Measurements from ENCODE around the gene ARHGEF28. TPM values are rescaled to one million over a fixed set of nuclear protein-coding genes. Genes with fewer than 3 reads are reported as not detected.

ARHGEF28 gene
- total RNA-seq, 2 experiments from 2014 or later: not detected

GRCh38 chr5:73670731-73671130, 44.7 kb downstream of the ARHGEF28 start:
- no peak overlapping the region for H3K4me3 Mint-ChIP-seq
- H3K27me3 Mint-ChIP-seq: peaks cover 22% of the 10 kb centered on the region
- no peaks in the 10 kb centered on the region for H3K4me1 Mint-ChIP-seq
- H3K27ac Mint-ChIP-seq: no peak overlapping the region
- ChIA-PET POLR2A (no interaction called here), CTCF (no interaction called here)
- no peaks in the 10 kb centered on the region for H3K36me3 Mint-ChIP-seq (ENCODE audit: low read depth)
- no peak for DNase-seq
- H3K9me3 Mint-ChIP-seq: no peaks in the 10 kb centered on the region

DNA sequence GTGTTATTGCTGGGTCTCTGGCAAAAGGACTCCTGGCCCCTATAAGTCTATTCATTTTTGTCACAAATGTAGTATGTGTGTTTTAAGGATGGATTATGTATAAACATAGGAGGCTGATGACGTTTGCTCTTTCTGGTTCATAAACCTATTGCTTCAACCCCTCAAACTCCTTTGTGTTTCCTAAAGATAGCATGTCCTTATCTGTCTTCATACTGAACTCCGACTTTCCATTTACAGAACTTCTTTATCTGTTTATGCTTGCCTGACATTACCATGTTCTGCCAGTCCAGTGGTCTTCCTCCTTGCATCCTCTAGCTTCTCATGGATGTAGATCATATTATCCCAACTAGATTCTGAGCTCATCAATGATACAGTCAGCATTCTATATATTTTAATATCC, 46.1 kb downstream of the ARHGEF28 start:
- CTCF ChIA-PET: no interaction called here

DNA sequence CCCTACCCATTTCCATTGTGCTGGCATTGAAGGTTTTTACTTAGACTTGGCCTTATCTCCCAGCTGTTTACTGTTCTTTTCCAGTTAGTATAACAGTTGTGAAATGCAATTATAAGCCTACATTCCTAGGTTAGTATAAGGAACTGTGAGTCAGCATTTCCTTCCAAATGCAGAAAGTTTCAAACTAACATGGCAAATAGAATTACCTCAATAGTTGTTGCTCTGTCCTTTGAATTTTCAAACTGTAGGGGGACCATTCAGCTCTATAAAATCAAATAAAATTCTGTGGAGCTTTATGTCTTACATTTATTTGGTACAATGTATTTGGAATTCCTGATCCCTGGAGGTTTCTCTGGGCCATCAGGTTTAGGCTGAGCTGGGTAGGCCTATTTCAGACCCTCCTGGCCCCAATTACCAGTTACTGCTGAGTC, 47.2 kb downstream of the ARHGEF28 start:
- Mint-ChIP-seq H3K4me1 (no peaks in the 10 kb centered on the region), H3K36me3 (ENCODE audit: low read depth) (no peaks in the 10 kb centered on the region), H3K27ac (no peak overlapping the region), H3K9me3 (no peaks in the 10 kb centered on the region), H3K4me3 (no peak overlapping the region), H3K27me3 (peaks cover 14% of the 10 kb centered on the region)
- DNase-seq: no peak
- ChIA-PET POLR2A (no interaction called here), CTCF (no interaction called here)

More for the DNA sequence above, 46.1 kb downstream of the ARHGEF28 start:
- DNase-seq: no peak
- POLR2A ChIA-PET: no interaction called here
- H3K27me3 Mint-ChIP-seq: peaks cover 19% of the 10 kb centered on the region
- H3K27ac Mint-ChIP-seq: no peak overlapping the region
- no peaks in the 10 kb centered on the region for H3K36me3 Mint-ChIP-seq (ENCODE audit: low read depth)
- no peak overlapping the region for H3K4me3 Mint-ChIP-seq
- H3K9me3 Mint-ChIP-seq: no peaks in the 10 kb centered on the region
- H3K4me1 Mint-ChIP-seq: no peaks in the 10 kb centered on the region

- Mint-ChIP-seq H3K9me3 (no peaks in the 10 kb centered on the region), H3K4me3 (no peak overlapping the region), H3K27me3 (peaks cover 9% of the 10 kb centered on the region), H3K36me3 (ENCODE audit: low read depth) (no peaks in the 10 kb centered on the region), H3K4me1 (no peaks in the 10 kb centered on the region), H3K27ac (no peak overlapping the region)
- POLR2A ChIA-PET: no interaction called here
- CTCF ChIA-PET: no interaction called here
- DNase-seq: no peak
Observed at GRCh38 chr5:73674669-73675004, 48.6 kb downstream of the ARHGEF28 start.

DNA sequence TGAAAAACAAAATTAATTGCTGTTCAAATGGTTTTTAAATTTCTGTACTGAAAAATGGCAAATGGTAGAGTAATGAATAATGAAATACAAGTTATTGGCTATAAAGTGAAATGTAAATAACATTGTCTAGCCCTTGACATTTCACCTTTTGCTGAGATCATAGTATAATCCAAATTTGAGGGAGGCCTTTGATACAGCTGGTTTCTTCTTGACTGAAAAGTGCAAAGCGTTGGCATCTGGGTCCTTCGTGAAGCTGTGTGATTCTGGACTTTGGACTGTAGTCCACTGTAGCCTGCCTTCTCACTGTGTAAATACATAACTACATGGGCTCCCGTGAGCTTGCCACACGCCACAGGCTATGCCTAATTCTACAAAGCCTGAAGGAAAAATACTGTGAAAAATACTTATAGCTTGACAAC, 52.3 kb downstream of the ARHGEF28 start:
- H3K4me1 Mint-ChIP-seq: no peaks in the 10 kb centered on the region
- ChIA-PET POLR2A (no interaction called here), CTCF (no interaction called here)
- H3K27ac Mint-ChIP-seq: no peak overlapping the region
- no peak for DNase-seq
- H3K9me3 Mint-ChIP-seq: no peaks in the 10 kb centered on the region
- H3K4me3 Mint-ChIP-seq: no peak overlapping the region
- H3K27me3 Mint-ChIP-seq: peaks cover 1% of the 10 kb centered on the region
- no peaks in the 10 kb centered on the region for H3K36me3 Mint-ChIP-seq (ENCODE audit: low read depth)

GRCh38 chr5:73678807-73679206, 52.8 kb downstream of the ARHGEF28 start:
- no peak overlapping the region for H3K27ac Mint-ChIP-seq
- DNase-seq: no peak
- H3K27me3 Mint-ChIP-seq: peaks cover 1% of the 10 kb centered on the region
- POLR2A ChIA-PET: no interaction called here
- H3K4me1 Mint-ChIP-seq: no peaks in the 10 kb centered on the region
- CTCF ChIA-PET: no interaction called here
- H3K9me3 Mint-ChIP-seq: no peaks in the 10 kb centered on the region
- H3K4me3 Mint-ChIP-seq: no peak overlapping the region
- no peaks in the 10 kb centered on the region for H3K36me3 Mint-ChIP-seq (ENCODE audit: low read depth)

DNA sequence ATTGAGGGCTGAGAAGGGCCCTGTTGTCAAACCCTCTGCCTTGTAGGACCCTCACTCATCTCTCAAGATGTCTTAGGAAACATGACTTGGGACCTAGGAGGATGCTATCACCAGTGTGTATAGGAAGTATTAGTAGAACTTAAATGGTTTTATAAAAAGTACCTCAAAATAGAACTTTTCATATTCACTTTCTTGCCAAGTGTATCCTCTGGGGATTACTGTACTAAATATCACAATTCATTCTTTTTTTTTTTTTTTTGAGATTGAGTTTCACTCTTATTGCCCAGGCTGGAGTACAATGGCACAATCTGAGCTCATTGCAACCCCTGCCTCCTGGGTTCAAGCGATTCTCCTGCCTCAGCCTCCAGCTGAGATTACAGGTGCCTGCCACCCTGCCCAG, 56.2 kb downstream of the ARHGEF28 start:
- H3K9me3 Mint-ChIP-seq: no peaks in the 10 kb centered on the region
- H3K27ac Mint-ChIP-seq: no peak overlapping the region
- no peaks in the 10 kb centered on the region for H3K36me3 Mint-ChIP-seq (ENCODE audit: low read depth)

DNA sequence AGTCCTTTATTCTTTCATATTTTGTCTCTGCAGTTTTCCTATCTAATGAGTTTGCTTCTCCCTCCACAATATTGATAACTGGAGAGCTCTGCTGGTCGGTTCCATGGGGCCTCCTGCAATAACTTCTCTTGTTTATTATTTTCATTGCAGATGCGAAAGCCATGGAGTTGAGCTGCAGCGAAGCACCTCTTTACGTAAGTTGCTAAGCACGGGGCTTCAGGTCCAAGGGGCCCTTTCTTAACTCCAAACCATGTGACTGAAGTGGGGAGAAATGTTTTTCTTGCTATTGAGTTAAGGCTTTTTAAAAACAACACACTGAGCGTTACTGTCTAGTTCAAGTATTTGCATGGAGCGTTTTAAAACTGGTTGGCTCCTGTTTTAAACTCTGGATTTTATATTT, 58.7 kb downstream of the ARHGEF28 start:
- no peak overlapping the region for H3K4me3 Mint-ChIP-seq
- DNase-seq: no peak
- H3K4me1 Mint-ChIP-seq: no peaks in the 10 kb centered on the region
- no peaks in the 10 kb centered on the region for H3K36me3 Mint-ChIP-seq (ENCODE audit: low read depth)
- H3K27ac Mint-ChIP-seq: no peak overlapping the region
- H3K27me3 Mint-ChIP-seq: no peaks in the 10 kb centered on the region
- ChIA-PET CTCF (no interaction called here), POLR2A (no interaction called here)
- H3K9me3 Mint-ChIP-seq: no peaks in the 10 kb centered on the region

More for the DNA sequence above, 56.2 kb downstream of the ARHGEF28 start:
- no peak overlapping the region for H3K4me3 Mint-ChIP-seq
- POLR2A ChIA-PET: no interaction called here
- no peak for DNase-seq
- CTCF ChIA-PET: no interaction called here
- no peaks in the 10 kb centered on the region for H3K27me3 Mint-ChIP-seq
- no peaks in the 10 kb centered on the region for H3K4me1 Mint-ChIP-seq

- H3K27me3 Mint-ChIP-seq: no peaks in the 10 kb centered on the region
- no peaks in the 10 kb centered on the region for H3K4me1 Mint-ChIP-seq
- no peaks in the 10 kb centered on the region for H3K36me3 Mint-ChIP-seq (ENCODE audit: low read depth)
- CTCF ChIA-PET: no interaction called here
- POLR2A ChIA-PET: no interaction called here
- no peaks in the 10 kb centered on the region for H3K9me3 Mint-ChIP-seq
- no peak overlapping the region for H3K4me3 Mint-ChIP-seq
- no peak for DNase-seq
- no peak overlapping the region for H3K27ac Mint-ChIP-seq
Observed at GRCh38 chr5:73686912-73687311, 60.9 kb downstream of the ARHGEF28 start.

DNA sequence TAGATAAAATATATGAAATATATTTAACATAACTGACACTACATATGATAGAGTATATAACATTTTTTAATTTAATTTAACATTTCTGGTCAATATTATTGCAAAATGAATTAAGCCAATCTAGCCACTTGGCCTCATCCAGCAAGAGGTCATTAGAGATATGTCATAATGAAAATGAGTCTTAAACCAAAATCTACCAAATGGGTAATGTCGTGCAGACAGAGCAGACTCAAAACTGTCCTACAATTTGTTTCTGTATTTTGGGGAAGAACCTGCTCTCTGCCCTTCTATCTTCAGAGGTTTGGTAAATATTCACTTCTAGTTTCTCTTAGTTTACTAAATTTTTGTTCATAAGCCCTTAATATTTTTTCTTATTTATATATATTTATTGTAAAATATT, 61.4 kb downstream of the ARHGEF28 start:
- no peaks in the 10 kb centered on the region for H3K36me3 Mint-ChIP-seq (ENCODE audit: low read depth)
- no peaks in the 10 kb centered on the region for H3K4me1 Mint-ChIP-seq
- ChIA-PET CTCF (no interaction called here), POLR2A (no interaction called here)
- no peak overlapping the region for H3K4me3 Mint-ChIP-seq
- no peak for DNase-seq
- no peak overlapping the region for H3K27ac Mint-ChIP-seq
- no peaks in the 10 kb centered on the region for H3K9me3 Mint-ChIP-seq
- H3K27me3 Mint-ChIP-seq: peaks cover under 1% of the 10 kb centered on the region

DNA sequence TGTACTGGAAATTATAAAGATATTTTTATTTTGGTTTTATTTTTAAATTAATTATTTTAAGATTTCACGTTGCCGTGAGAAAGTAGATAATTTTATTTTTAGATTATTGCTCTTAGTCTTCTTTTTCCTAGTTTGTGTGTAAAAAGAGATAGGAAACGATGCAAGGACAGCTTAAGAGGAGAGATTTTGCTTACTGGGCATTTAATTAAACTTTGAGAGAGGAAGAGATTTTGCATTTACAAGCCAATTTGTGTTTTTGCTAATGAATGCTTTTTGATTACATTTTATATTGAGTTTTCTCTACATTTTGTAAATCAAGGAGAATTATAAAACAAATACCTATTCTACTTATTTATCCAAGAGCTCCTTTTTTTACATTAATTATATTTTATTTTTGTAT, 64.0 kb downstream of the ARHGEF28 start:
- Mint-ChIP-seq H3K27me3 (peaks cover 6% of the 10 kb centered on the region), H3K36me3 (ENCODE audit: low read depth) (no peaks in the 10 kb centered on the region), H3K4me3 (no peak overlapping the region), H3K27ac (no peak overlapping the region), H3K4me1 (peaks cover 9% of the 10 kb centered on the region), H3K9me3 (no peaks in the 10 kb centered on the region)
- CTCF ChIA-PET: interaction anchor here (1.4 kb wide), 1 partner anchor 103 kb away, joined by 3 read pairs; no protein-coding TSS in a partner anchor
- POLR2A ChIA-PET: no interaction called here
- DNase-seq: no peak

GRCh38 chr5:73691302-73692080, 65.5 kb downstream of the ARHGEF28 start:
- Mint-ChIP-seq H3K27ac (no peak overlapping the region), H3K4me1 (peaks cover 9% of the 10 kb centered on the region), H3K9me3 (no peaks in the 10 kb centered on the region), H3K27me3 (peaks cover 9% of the 10 kb centered on the region), H3K4me3 (no peak overlapping the region), H3K36me3 (ENCODE audit: low read depth) (no peaks in the 10 kb centered on the region)
- ChIA-PET CTCF (interaction anchor here (2.6 kb wide), 1 partner anchor 101 kb away, joined by 13 read pairs; no protein-coding TSS in a partner anchor), POLR2A (no interaction called here)
- no peak for DNase-seq

DNA sequence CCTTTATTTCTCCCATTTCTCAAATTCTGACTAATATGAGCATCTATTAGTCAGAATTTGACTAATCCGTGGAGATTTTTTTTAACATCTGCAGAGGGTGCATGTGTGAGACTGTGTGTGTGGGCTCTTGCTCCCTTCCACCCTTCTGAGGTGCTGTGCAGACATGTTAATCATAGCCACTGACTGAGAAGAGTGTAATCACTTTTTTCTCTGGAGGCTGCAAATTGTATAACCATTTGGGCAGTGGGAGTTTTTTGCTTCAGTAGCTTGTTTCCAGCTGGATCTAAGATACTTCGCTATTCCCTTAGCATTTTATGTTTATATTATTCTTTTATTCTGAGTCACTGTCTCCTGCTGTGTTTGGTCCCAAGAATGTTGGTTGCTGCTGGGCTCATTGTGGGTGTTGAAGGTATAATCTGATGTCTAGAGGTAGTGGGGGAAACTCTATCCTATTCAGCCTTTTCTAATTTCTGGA, 66.2 kb downstream of the ARHGEF28 start:
- DNase-seq: no peak
- ChIA-PET POLR2A (no interaction called here), CTCF (interaction anchor here (2.6 kb wide), 1 partner anchor 101 kb away, joined by 13 read pairs; no protein-coding TSS in a partner anchor)
- Mint-ChIP-seq H3K9me3 (no peaks in the 10 kb centered on the region), H3K36me3 (ENCODE audit: low read depth) (no peaks in the 10 kb centered on the region), H3K4me3 (no peak overlapping the region), H3K27me3 (peaks cover 9% of the 10 kb centered on the region), H3K4me1 (peaks cover 9% of the 10 kb centered on the region), H3K27ac (no peak overlapping the region)

DNA sequence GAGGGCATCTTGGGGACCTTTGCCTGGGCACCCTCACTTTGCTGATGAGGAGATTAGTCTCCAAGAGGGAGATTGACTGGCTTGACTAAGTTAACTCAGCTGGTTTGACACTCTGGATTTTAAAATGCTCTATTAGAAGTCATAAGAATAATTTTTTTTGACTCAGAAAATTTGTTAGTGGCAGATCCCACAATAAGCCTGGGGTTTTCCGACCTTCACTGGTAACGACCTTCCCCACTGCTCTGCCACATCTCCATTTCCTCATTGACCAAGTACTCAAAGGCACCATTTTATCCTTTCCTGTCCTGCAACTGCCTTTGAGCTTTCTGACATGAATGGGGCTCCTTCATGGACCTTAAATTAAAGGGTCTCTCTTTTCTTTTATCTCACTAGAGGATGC, 67.0 kb downstream of the ARHGEF28 start:
- no peaks in the 10 kb centered on the region for H3K9me3 Mint-ChIP-seq
- ChIA-PET CTCF (interaction anchor here (1.5 to 2.6 kb wide), 2 partner anchors 96 to 102 kb away, joined by 6 to 13 read pairs; no protein-coding TSS in a partner anchor), POLR2A (no interaction called here)
- H3K36me3 Mint-ChIP-seq (ENCODE audit: low read depth): no peaks in the 10 kb centered on the region
- DNase-seq: no peak
- H3K27ac Mint-ChIP-seq: no peak overlapping the region
- no peak overlapping the region for H3K4me3 Mint-ChIP-seq
- peaks cover 13% of the 10 kb centered on the region for H3K27me3 Mint-ChIP-seq
- H3K4me1 Mint-ChIP-seq: peaks cover 9% of the 10 kb centered on the region

All from activated CD4-positive, alpha-beta memory T cell treated with anti-CD3 and anti-CD28 coated beads, Interleukin-2, amount 10 ng/mL, durations not matched to agents 7 days and 5 days (primary cell).